K562 (cell line): ENCODE results near the gene MYOCD. TPM values are rescaled to one million over a fixed set of nuclear protein-coding genes. Genes with fewer than 3 reads are reported as not detected.

Experiments used
- ATAC-seq: fragments of 200-7000 bp; cut with Tn5 transposase; 3 replicates; pipeline ENCODE4 v1.9.1; 2020; ENCODE audit warnings: moderate library complexity
- BruUV-seq: library from RNA; stranded (reverse); fragments of 400-500 nt; replicated peaks from 2 replicates; lab custom pipeline; 2021; lab: Mats Ljungman, UMichigan
- CTCF ChIA-PET: fragments of 300-600 bp; formaldehyde crosslinking; extraction: SDS; loops from one replicate; lab custom pipeline; 2021; ENCODE audit warnings: low intra/inter-chr PET ratio; lab: Yijun Ruan, JAX
- POLR2A ChIA-PET: fragments of 300-600, 350-650 bp; sonication (Branson Sonifier 250); formaldehyde crosslinking; extraction: SDS; loops from one replicate; lab custom pipeline; 2021; ENCODE audit warnings: antibody characterized with exemption, inconsistent platforms; lab: Yijun Ruan, JAX
- DNase-seq, 4 experiments: peaks; one replicate each; pipeline versions ENCODE4 v3.0.0 to v3.0.0-alpha.2; 2011 to 2018; ENCODE audit warnings: low spot score in 3 of 4, mixed read lengths in 3 of 4; ENCODE audit errors: extremely low read depth in 1 of 4
- FAIRE-seq: peaks from 2 replicates; lab custom pipeline; 2011; peaks lifted over from hg19 to GRCh38; lab: Jason Lieb, UNC
- H2AFZ ChIP-seq: 2 replicates; pipeline ENCODE4 v1.6.0; 2011; ENCODE audit warnings: low read depth, low read length, control low read depth, inconsistent platforms
- H3K27ac ChIP-seq: fragments of 200-600 bp; 3 replicates; pipeline ENCODE4 v1.8.0; 2011; ENCODE audit warnings: low read depth, mild to moderate bottlenecking, control low read depth, inconsistent platforms, low read length, moderate library complexity, mixed read lengths; ENCODE audit errors: extremely low read depth
- H3K27me3 ChIP-seq, 2 experiments: fragments of 300-600 bp in 1 of 2; 2 replicates in 1 of 2; 3 replicates in 1 of 2; pipeline versions ENCODE4 v1.6.0 to v1.8.0; 2011; ENCODE audit warnings: inconsistent platforms in 2 of 2, low read length in 2 of 2, mild to moderate bottlenecking in 1 of 2, mixed read lengths in 1 of 2, moderate library complexity in 1 of 2; ENCODE audit not compliant: control insufficient read depth in 2 of 2, insufficient read depth in 2 of 2
- H3K36me3 ChIP-seq: fragments of 300-600 bp; 3 replicates; pipeline ENCODE4 v1.8.0; 2011; ENCODE audit warnings: mild to moderate bottlenecking, low read length, inconsistent platforms; ENCODE audit not compliant: control insufficient read depth, insufficient read depth
- H3K4me1 ChIP-seq, 2 experiments: fragments of 200-600 bp in 1 of 2; replicated peaks in 1 of 2; 2 replicates in 1 of 2; 3 replicates in 1 of 2; pipeline versions ENCODE4 v1.5.1 to v1.8.0; 2011; ENCODE audit warnings: inconsistent platforms in 2 of 2, low read length in 2 of 2, mild to moderate bottlenecking in 1 of 2, mixed read lengths in 1 of 2, moderate library complexity in 1 of 2; ENCODE audit not compliant: control insufficient read depth in 2 of 2, insufficient read depth in 2 of 2
- H3K4me2 ChIP-seq: 2 replicates; pipeline ENCODE4 v1.6.1; 2011; ENCODE audit warnings: low read length, control low read depth, inconsistent platforms, mixed read lengths; ENCODE audit not compliant: insufficient read depth
- H3K4me3 ChIP-seq: fragments of 200-600 bp; sonication (generic), shearing (Covaris generic); 2 replicates; pipeline ENCODE4 v1.5.1; 2016; ENCODE audit warnings: control low read depth, inconsistent platforms
- H3K79me2 ChIP-seq: fragments of 200-600 bp; 3 replicates; pipeline ENCODE4 v1.8.0; 2011; ENCODE audit warnings: low read length, inconsistent platforms; ENCODE audit not compliant: control insufficient read depth, insufficient read depth
- H3K9ac ChIP-seq, 2 experiments: 2 replicates each; pipeline versions ENCODE4 v1.6.0 to v1.6.1; 2011; ENCODE audit warnings: low read depth in 2 of 2, low read length in 2 of 2, control low read depth in 1 of 2, inconsistent platforms in 1 of 2, mild to moderate bottlenecking in 1 of 2, mixed read lengths in 1 of 2; ENCODE audit not compliant: insufficient read depth in 1 of 2
- H3K9me1 ChIP-seq: one replicate; pipeline ENCODE4 v1.6.0; 2011; ENCODE audit warnings: inconsistent platforms, mild to moderate bottlenecking, low read length, moderate library complexity; ENCODE audit not compliant: control insufficient read depth, insufficient read depth
- H3K9me3 ChIP-seq: replicated peaks from 2 replicates; pipeline ENCODE4 v1.5.1; 2011; ENCODE audit warnings: low read depth, low read length, inconsistent platforms; ENCODE audit not compliant: control insufficient read depth, insufficient read depth
- H4K20me1 ChIP-seq: replicated peaks from 2 replicates; pipeline ENCODE4 v1.6.1; 2011; ENCODE audit warnings: low read length, inconsistent platforms, mixed read lengths; ENCODE audit not compliant: control insufficient read depth, insufficient read depth
- KLF10 ChIP-seq: fragments of 250-450 bp; sonication (Bioruptor Pico); IDR thresholded peaks from 2 replicates; pipeline ENCODE4 v1.6.1; 2021; ENCODE audit warnings: matching md5 sums
- POLR2A ChIP-seq: fragments of 450-650 bp; conservative IDR thresholded peaks from 2 replicates; pipeline ENCODE4 v1.6.1; 2016
- SMC3 ChIP-seq: conservative IDR thresholded peaks from 2 replicates; pipeline ENCODE4 v1.6.1; 2011; ENCODE audit warnings: low read depth, low read length, improper control_type of control experiment; ENCODE audit not compliant: insufficient read depth
- SRSF7 ChIP-seq: fragments of 200-400 bp; formaldehyde crosslinking; optimal IDR thresholded peaks from 2 replicates; pipeline ENCODE3; 2017; ENCODE audit warnings: mild to moderate bottlenecking, low read depth, low read length
- ZNF583 ChIP-seq: fragments of 250-450 bp; sonication (Bioruptor Pico); IDR thresholded peaks from 2 replicates; pipeline ENCODE4 v1.4.0; 2020
- WGBS: fragments of 100-300 bp; shearing (Covaris generic); methylation state at CpG from one replicate; pipeline ENCODE4 v1.1.6; 2016; ENCODE audit warnings: low coverage, mixed read lengths; ENCODE audit not compliant: insufficient coverage; ENCODE audit errors: missing lambda C conversion rate; 5-methylcytosine and 5-hydroxymethylcytosine counted together
- in situ Hi-C: fragments of 300-500 bp; cut with MboI; formaldehyde crosslinking; loops from 4 replicates; pipeline ENCODE4 v1.15.0; 2018; ENCODE audit warnings: inconsistent platforms, mixed read lengths
- intact Hi-C: fragments of 100-400 bp; cut with micrococcal nuclease; formaldehyde crosslinking; loops from 2 replicates; pipeline ENCODE4 v1.14.2; 2022
- polyA plus RNA-seq, 8 experiments: library from polyadenylated mRNA; depleted of rRNA in 4 of 8; stranded (reverse) in 5 of 8; unstranded in 3 of 8; fragments of >200 nt; fragmentation: Nextera tagmentation in 2 of 8; fragmentation: Illumina TruSeq in 1 of 8; extraction: Ambion mirVana in 2 of 8; extraction: Trizol in 1 of 8; gene quantifications; 2 replicates each; pipeline versions ENCODE4 v1.2.1 to v1.2.3, GENCODE V29; 2011 to 2014; ENCODE audit warnings: inconsistent platforms in 1 of 8, missing spikeins in 1 of 8
- total RNA-seq, 7 experiments: library from RNA; depleted of rRNA in 6 of 7; stranded (reverse); fragments of >200 nt in 6 of 7; fragmentation: Illumina TruSeq in 2 of 7; extraction: Trizol in 2 of 7; gene quantifications; 2 replicates each; pipeline versions ENCODE4 v1.2.1 to v1.2.3, GENCODE V29; 2011 to 2021; ENCODE audit warnings: low replicate concordance in 1 of 7
- TF ChIP-seq, protein P1 (sequence below): fragments of 450-650 bp; IDR thresholded peaks from 2 replicates; pipeline ENCODE4 v1.6.1; 2017; ENCODE audit warnings: antibody characterized with exemption
- TF ChIP-seq, protein P2 (sequence below): fragments of 450-650 bp; formaldehyde crosslinking; IDR thresholded peaks from 2 replicates; pipeline ENCODE4 v1.4.0; 2020; ENCODE audit warnings: mild to moderate bottlenecking, moderate library complexity

The MYOCD gene
- total and polyA plus RNA-seq, 9 of the 15 experiments (the other 6 are each of a cell fraction or from before 2014, with no cell fraction given) = not detected

DNA sequence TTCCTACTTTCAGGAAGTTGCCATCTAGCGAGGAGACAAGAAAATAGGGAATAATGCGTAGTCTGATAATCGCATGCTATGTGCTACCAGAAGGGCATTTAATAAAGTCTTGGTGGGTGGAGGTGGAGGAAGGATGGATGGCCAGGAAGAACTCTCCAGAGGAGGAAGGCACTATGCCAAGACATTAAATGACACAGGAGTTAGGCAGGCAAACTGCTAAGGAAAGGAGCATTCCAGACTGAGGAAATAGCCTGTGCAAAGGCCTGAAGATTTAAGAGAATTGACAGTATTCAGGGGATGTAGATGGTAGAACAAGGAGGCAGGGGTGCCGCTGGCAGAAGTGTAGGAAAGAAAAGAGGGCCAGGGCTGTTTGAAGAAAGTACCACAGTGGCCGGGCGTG is 104.3 kb downstream of the MYOCD start:
- no peak overlapping the region for H2AFZ ChIP-seq
- FAIRE-seq = no peak
- TF ChIP-seq ZNF583 (CRISPR knock-in tag) = no peak
- no peak for TF ChIP-seq POLR2A
- TF ChIP-seq, protein P1, sequence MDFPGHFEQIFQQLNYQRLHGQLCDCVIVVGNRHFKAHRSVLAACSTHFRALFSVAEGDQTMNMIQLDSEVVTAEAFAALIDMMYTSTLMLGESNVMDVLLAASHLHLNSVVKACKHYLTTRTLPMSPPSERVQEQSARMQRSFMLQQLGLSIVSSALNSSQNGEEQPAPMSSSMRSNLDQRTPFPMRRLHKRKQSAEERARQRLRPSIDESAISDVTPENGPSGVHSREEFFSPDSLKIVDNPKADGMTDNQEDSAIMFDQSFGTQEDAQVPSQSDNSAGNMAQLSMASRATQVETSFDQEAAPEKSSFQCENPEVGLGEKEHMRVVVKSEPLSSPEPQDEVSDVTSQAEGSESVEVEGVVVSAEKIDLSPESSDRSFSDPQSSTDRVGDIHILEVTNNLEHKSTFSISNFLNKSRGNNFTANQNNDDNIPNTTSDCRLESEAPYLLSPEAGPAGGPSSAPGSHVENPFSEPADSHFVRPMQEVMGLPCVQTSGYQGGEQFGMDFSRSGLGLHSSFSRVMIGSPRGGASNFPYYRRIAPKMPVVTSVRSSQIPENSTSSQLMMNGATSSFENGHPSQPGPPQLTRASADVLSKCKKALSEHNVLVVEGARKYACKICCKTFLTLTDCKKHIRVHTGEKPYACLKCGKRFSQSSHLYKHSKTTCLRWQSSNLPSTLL = no peak
- no peak for TF ChIP-seq SMC3
- TF ChIP-seq, protein P2, sequence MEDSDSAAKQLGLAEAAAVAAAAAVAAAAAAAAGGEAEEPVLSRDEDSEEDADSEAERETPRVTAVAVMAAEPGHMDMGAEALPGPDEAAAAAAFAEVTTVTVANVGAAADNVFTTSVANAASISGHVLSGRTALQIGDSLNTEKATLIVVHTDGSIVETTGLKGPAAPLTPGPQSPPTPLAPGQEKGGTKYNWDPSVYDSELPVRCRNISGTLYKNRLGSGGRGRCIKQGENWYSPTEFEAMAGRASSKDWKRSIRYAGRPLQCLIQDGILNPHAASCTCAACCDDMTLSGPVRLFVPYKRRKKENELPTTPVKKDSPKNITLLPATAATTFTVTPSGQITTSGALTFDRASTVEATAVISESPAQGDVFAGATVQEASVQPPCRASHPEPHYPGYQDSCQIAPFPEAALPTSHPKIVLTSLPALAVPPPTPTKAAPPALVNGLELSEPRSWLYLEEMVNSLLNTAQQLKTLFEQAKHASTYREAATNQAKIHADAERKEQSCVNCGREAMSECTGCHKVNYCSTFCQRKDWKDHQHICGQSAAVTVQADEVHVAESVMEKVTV = no peak
- no peak for TF ChIP-seq KLF10
- TF ChIP-seq SRSF7 = no peak
- TF ChIP-seq, all 486 proteins: peak for 0
- no peaks in the 10 kb centered on the region for H3K9me3 ChIP-seq
- H3K36me3 ChIP-seq = no peaks in the 10 kb centered on the region
- ChIA-PET POLR2A (no interaction called here), CTCF (no interaction called here)
- no peaks in the 10 kb centered on the region for H3K4me1 ChIP-seq
- no peak overlapping the region for H3K9ac ChIP-seq
- no peak overlapping the region for H3K27ac ChIP-seq
- intact Hi-C loops = no loop called here
- H4K20me1 ChIP-seq = no peaks in the 10 kb centered on the region
- no peaks in the 10 kb centered on the region for H3K79me2 ChIP-seq
- WGBS = 0% methylated on average over 6 of the region's 6 CpGs
- BruUV-seq = no TSS peak
- in situ Hi-C loops = no loop called here
- no peak for DNase-seq
- ATAC-seq = no peak
- no peak overlapping the region for H3K4me3 ChIP-seq
- H3K9me1 ChIP-seq = no peaks in the 10 kb centered on the region
- H3K27me3 ChIP-seq = 0 out of 5 replicates have a peak, but pooled peaks cover 0 to 4% of the 10 kb centered on the region in 2 experiments
- no peak overlapping the region for H3K4me2 ChIP-seq
